GM23338 (cell line): Measurements from ENCODE around the gene LRRC51. TPM values are rescaled to one million over a fixed set of nuclear protein-coding genes. Genes with fewer than 3 reads are reported as not detected.
"Not testable (repeated sequence)": the region's sequence is repeated elsewhere in the genome, so short reads cannot be mapped to it uniquely, and the experiment has no call there.

Source experiments
- ATAC-seq: fragments of 200-7000 bp; cut with Tn5 transposase; 3 replicates; pipeline ENCODE4 v1.9.1; 2020
- DNase-seq: peaks from one replicate; pipeline ENCODE4 v3.0.0-alpha.2; 2015; ENCODE audit warnings: low spot score
- H2AFZ ChIP-seq: fragments of 200-600 bp; sonication (generic); 2 replicates; pipeline ENCODE4 v1.8.0; 2016; ENCODE audit warnings: antibody characterized with exemption, mild to moderate bottlenecking, moderate library complexity
- H3F3A ChIP-seq: fragments of 200-600 bp; sonication (generic); replicated peaks from 2 replicates; pipeline ENCODE4 v1.8.0; 2017; ENCODE audit warnings: antibody characterized with exemption, mixed run types, low read depth
- H3K27ac ChIP-seq: fragments of 200-600 bp; sonication (generic); 2 replicates; pipeline ENCODE4 v1.6.1; 2016; ENCODE audit warnings: low read depth
- H3K27me3 ChIP-seq: fragments of 200-600 bp; sonication (generic); 2 replicates; pipeline ENCODE4 v1.8.0; 2016; ENCODE audit warnings: mild to moderate bottlenecking, mixed run types, moderate library complexity; ENCODE audit not compliant: insufficient read depth
- H3K36me3 ChIP-seq: fragments of 200-600 bp; sonication (generic); 2 replicates; pipeline ENCODE4 v1.8.0; 2016; ENCODE audit warnings: mild to moderate bottlenecking; ENCODE audit not compliant: insufficient read depth
- H3K4me1 ChIP-seq: fragments of 200-600 bp; sonication (generic); 2 replicates; pipeline ENCODE4 v1.8.0; 2016; ENCODE audit warnings: mild to moderate bottlenecking, moderate library complexity; ENCODE audit not compliant: insufficient read depth
- H3K4me2 ChIP-seq: fragments of 200-600 bp; sonication (generic); 2 replicates; pipeline ENCODE4 v1.7.1; 2017; ENCODE audit warnings: mixed run types
- H3K4me3 ChIP-seq: fragments of 200-600 bp; sonication (generic); 2 replicates; pipeline ENCODE4 v1.6.1; 2016; ENCODE audit warnings: mixed run types
- H3K79me2 ChIP-seq: fragments of 200-600 bp; sonication (generic); replicated peaks from 2 replicates; pipeline ENCODE4 v1.8.0; 2017; ENCODE audit warnings: mild to moderate bottlenecking; ENCODE audit not compliant: insufficient read depth
- H3K9me2 ChIP-seq: fragments of 200-600 bp; sonication (generic); 2 replicates; pipeline ENCODE4 v1.8.0; 2017; ENCODE audit not compliant: insufficient read depth
- H4K20me1 ChIP-seq: fragments of 200-600 bp; sonication (generic); replicated peaks from 2 replicates; pipeline ENCODE4 v1.8.0; 2017; ENCODE audit warnings: mild to moderate bottlenecking; ENCODE audit not compliant: insufficient read depth
- H3K27ac Mint-ChIP-seq: 2 replicates; pipeline ENCODE4 v1.8.0; 2020; ENCODE audit warnings: inconsistent platforms, mild to moderate bottlenecking, moderate library complexity, mixed read lengths
- H3K27me3 Mint-ChIP-seq: 3 replicates; pipeline ENCODE4 v1.8.0; 2022; ENCODE audit warnings: low read depth, mild to moderate bottlenecking, moderate library complexity, mixed read lengths, inconsistent platforms; ENCODE audit not compliant: insufficient read depth, poor library complexity
- H3K36me3 Mint-ChIP-seq: 3 replicates; pipeline ENCODE4 v1.8.0; 2021; ENCODE audit warnings: low read depth, mild to moderate bottlenecking, inconsistent platforms, moderate library complexity, mixed read lengths
- H3K4me1 Mint-ChIP-seq: 3 replicates; pipeline ENCODE4 v1.8.0; 2020; ENCODE audit warnings: mild to moderate bottlenecking, inconsistent platforms, mixed read lengths
- H3K4me3 Mint-ChIP-seq: 3 replicates; pipeline ENCODE4 v1.8.0; 2021; ENCODE audit warnings: moderate library complexity, mild to moderate bottlenecking, inconsistent platforms, mixed read lengths
- H3K9me3 Mint-ChIP-seq: 3 replicates; pipeline ENCODE4 v1.8.0; 2020; ENCODE audit warnings: moderate library complexity, mild to moderate bottlenecking, inconsistent platforms, mixed read lengths
- JUNB ChIP-seq: IDR thresholded peaks from one replicate; pipeline ENCODE4 v1.6.1; 2016; ENCODE audit warnings: antibody characterized with exemption; ENCODE audit not compliant: unreplicated experiment
- polyA plus RNA-seq: library from polyadenylated mRNA; unstranded; fragments of >200 nt; fragmentation: Nextera tagmentation; extraction: Ambion mirVana; gene quantifications from 2 replicates; pipeline ENCODE4 v1.2.1, GENCODE V29; 2016
- total RNA-seq: library from RNA; depleted of rRNA; stranded (reverse); fragments of >200 nt; shearing (Covaris generic); gene quantifications from 2 replicates; pipeline ENCODE4 v1.2.3, GENCODE V29; 2014
- TF ChIP-seq, protein P1 (sequence below): fragments of 250-450 bp; sonication (Bioruptor Pico); IDR thresholded peaks from 2 replicates; pipeline ENCODE4 v1.5.0; 2020; ENCODE audit warnings: mild to moderate bottlenecking, moderate library complexity
- TF ChIP-seq, protein P2 (sequence below), 2 experiments: fragments of 200-600 bp in 1 of 2; sonication (generic) in 1 of 2; conservative IDR thresholded peaks; 2 replicates each; pipeline versions ENCODE4 v1.5.1 to v1.6.1; 2016 to 2017; ENCODE audit warnings: antibody characterized with exemption in 2 of 2, low read depth in 2 of 2, mild to moderate bottlenecking in 2 of 2, moderate library complexity in 1 of 2

LRRC51 gene
- total and polyA plus RNA-seq, 2 experiments from 2014 or later: 3.6 to 4.2 TPM

DNA sequence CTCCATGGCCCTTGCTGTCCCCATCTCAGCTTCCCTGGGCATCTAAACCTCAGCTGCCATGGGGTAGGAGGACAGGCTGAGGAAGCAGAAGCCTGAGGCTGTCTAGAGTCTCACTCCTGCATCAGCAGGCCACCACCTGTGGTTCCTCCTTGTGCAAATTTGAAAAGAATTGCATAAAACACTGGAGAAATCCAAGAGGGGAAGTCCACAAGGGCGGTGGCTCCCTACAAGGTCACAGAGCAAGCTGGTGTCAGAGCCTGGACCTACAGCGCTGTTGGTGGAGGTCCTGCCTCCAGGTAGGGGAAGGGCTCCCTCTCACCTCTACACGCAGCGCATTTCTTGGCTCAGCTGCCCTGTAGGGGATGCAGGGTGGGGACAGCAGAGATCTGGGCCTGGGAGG, 54.8 kb downstream of the LRRC51 start, which contains the start of gene FOLR3:
FOLR3 (plus strand) TSS at position 253 of the 400 bp plus-strand sequence. CDS start 228 bp downstream, outside the sequence.
- not testable (repeated sequence) for ATAC-seq, H4K20me1 ChIP-seq, H3K4me1 Mint-ChIP-seq, H3K9me2 ChIP-seq, H3K36me3 Mint-ChIP-seq, H2AFZ ChIP-seq, DNase-seq, H3K27me3 Mint-ChIP-seq, H3K79me2 ChIP-seq, H3K27ac Mint-ChIP-seq, H3K27me3 ChIP-seq, H3K36me3 ChIP-seq, H3K27ac ChIP-seq, H3K4me3 ChIP-seq, H3K4me3 Mint-ChIP-seq, H3K9me3 Mint-ChIP-seq, H3F3A ChIP-seq, H3K4me1 ChIP-seq, H3K4me2 ChIP-seq

- no peak for DNase-seq
- Histone ChIP-seq H3K4me3 (no peak overlapping the region), H3K27me3 (no peaks in the 10 kb centered on the region), H3F3A (no peaks in the 10 kb centered on the region), H3K9me2 (no peaks in the 10 kb centered on the region), H3K36me3 (no peaks in the 10 kb centered on the region), H3K79me2 (no peaks in the 10 kb centered on the region), H3K27ac (no peak overlapping the region), H4K20me1 (no peaks in the 10 kb centered on the region; the same call in 1 of the 2 replicates), H3K4me2 (no peak overlapping the region), H3K4me1 (no peaks in the 10 kb centered on the region), H2AFZ (no peak overlapping the region)
- H3K9me3 Mint-ChIP-seq: no peaks in the 10 kb centered on the region; the same call in 1 of the 3 replicates
- H3K4me1 Mint-ChIP-seq: no peaks in the 10 kb centered on the region; the same call in 2 of the 3 replicates
- no peaks in the 10 kb centered on the region for H3K36me3 Mint-ChIP-seq
- no peak overlapping the region for H3K27ac Mint-ChIP-seq
- ATAC-seq: peak; percentile 41; the same call in 2 of the 3 replicates
- H3K4me3 Mint-ChIP-seq: no peak overlapping the region
- TF ChIP-seq, protein P1, sequence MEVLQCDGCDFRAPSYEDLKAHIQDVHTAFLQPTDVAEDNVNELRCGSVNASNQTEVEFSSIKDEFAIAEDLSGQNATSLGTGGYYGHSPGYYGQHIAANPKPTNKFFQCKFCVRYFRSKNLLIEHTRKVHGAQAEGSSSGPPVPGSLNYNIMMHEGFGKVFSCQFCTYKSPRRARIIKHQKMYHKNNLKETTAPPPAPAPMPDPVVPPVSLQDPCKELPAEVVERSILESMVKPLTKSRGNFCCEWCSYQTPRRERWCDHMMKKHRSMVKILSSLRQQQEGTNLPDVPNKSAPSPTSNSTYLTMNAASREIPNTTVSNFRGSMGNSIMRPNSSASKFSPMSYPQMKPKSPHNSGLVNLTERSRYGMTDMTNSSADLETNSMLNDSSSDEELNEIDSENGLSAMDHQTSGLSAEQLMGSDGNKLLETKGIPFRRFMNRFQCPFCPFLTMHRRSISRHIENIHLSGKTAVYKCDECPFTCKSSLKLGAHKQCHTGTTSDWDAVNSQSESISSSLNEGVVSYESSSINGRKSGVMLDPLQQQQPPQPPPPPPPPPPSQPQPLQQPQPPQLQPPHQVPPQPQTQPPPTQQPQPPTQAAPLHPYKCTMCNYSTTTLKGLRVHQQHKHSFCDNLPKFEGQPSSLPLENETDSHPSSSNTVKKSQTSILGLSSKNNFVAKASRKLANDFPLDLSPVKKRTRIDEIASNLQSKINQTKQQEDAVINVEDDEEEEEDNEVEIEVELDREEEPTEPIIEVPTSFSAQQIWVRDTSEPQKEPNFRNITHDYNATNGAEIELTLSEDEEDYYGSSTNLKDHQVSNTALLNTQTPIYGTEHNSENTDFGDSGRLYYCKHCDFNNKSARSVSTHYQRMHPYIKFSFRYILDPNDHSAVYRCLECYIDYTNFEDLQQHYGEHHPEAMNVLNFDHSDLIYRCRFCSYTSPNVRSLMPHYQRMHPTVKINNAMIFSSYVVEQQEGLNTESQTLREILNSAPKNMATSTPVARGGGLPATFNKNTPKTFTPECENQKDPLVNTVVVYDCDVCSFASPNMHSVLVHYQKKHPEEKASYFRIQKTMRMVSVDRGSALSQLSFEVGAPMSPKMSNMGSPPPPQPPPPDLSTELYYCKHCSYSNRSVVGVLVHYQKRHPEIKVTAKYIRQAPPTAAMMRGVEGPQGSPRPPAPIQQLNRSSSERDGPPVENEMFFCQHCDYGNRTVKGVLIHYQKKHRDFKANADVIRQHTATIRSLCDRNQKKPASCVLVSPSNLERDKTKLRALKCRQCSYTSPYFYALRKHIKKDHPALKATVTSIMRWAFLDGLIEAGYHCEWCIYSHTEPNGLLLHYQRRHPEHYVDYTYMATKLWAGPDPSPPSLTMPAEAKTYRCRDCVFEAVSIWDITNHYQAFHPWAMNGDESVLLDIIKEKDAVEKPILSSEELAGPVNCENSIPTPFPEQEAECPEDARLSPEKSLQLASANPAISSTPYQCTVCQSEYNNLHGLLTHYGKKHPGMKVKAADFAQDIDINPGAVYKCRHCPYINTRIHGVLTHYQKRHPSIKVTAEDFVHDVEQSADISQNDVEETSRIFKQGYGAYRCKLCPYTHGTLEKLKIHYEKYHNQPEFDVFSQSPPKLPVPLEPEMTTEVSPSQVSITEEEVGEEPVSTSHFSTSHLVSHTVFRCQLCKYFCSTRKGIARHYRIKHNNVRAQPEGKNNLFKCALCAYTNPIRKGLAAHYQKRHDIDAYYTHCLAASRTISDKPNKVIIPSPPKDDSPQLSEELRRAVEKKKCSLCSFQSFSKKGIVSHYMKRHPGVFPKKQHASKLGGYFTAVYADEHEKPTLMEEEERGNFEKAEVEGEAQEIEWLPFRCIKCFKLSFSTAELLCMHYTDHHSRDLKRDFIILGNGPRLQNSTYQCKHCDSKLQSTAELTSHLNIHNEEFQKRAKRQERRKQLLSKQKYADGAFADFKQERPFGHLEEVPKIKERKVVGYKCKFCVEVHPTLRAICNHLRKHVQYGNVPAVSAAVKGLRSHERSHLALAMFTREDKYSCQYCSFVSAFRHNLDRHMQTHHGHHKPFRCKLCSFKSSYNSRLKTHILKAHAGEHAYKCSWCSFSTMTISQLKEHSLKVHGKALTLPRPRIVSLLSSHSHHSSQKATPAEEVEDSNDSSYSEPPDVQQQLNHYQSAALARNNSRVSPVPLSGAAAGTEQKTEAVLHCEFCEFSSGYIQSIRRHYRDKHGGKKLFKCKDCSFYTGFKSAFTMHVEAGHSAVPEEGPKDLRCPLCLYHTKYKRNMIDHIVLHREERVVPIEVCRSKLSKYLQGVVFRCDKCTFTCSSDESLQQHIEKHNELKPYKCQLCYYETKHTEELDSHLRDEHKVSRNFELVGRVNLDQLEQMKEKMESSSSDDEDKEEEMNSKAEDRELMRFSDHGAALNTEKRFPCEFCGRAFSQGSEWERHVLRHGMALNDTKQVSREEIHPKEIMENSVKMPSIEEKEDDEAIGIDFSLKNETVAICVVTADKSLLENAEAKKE (CRISPR knock-in tag): no peak
- no peak for TF ChIP-seq JUNB
- TF ChIP-seq, protein P2, sequence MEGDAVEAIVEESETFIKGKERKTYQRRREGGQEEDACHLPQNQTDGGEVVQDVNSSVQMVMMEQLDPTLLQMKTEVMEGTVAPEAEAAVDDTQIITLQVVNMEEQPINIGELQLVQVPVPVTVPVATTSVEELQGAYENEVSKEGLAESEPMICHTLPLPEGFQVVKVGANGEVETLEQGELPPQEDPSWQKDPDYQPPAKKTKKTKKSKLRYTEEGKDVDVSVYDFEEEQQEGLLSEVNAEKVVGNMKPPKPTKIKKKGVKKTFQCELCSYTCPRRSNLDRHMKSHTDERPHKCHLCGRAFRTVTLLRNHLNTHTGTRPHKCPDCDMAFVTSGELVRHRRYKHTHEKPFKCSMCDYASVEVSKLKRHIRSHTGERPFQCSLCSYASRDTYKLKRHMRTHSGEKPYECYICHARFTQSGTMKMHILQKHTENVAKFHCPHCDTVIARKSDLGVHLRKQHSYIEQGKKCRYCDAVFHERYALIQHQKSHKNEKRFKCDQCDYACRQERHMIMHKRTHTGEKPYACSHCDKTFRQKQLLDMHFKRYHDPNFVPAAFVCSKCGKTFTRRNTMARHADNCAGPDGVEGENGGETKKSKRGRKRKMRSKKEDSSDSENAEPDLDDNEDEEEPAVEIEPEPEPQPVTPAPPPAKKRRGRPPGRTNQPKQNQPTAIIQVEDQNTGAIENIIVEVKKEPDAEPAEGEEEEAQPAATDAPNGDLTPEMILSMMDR (conservative IDR thresholded peaks at IDR 0.05; ENCODE audit: low read depth in 2 of 2): peak in 1 of 2 experiments; percentile 43; a peak in 1 of 4 replicates
- peaks cover 8% of the 10 kb centered on the region for H3K27me3 Mint-ChIP-seq
Observed at GRCh38 chr11:72135891-72136683, 55.4 kb downstream of the LRRC51 start.
